Measurements from ENCODE around the gene AGAP9.
"Not testable (repeated sequence)": the region's sequence is repeated elsewhere in the genome, so short reads cannot be mapped to it uniquely, and the experiment has no call there.

AGAP9 gene

GRCh38 chr10:47485943-47486342, 37.5 kb downstream of the AGAP9 start:
- DNase-seq (ENCODE audit: low read depth) = not testable (repeated sequence)

GRCh38 chr10:47484786-47485185, 38.7 kb downstream of the AGAP9 start:
- not testable (repeated sequence) for DNase-seq (ENCODE audit: low read depth)

- DNase-seq (ENCODE audit: low read depth) = not testable (repeated sequence)
Observed at GRCh38 chr10:47483923-47484322, 39.5 kb downstream of the AGAP9 start, which contains the start of gene ANXA8. ANXA8 (minus strand) TSS chr10:47484115; CDS start chr10:47483933, 182 bp downstream.

- DNase-seq (ENCODE audit: low read depth) = not testable (repeated sequence)
Observed at GRCh38 chr10:47482367-47482766, 41.1 kb downstream of the AGAP9 start.

GRCh38 chr10:47481768-47482181, 41.7 kb downstream of the AGAP9 start:
- DNase-seq (ENCODE audit: low read depth) = not testable (repeated sequence)

GRCh38 chr10:47481182-47481766, 42.2 kb downstream of the AGAP9 start:
- DNase-seq (ENCODE audit: low read depth) = not testable (repeated sequence)

- not testable (repeated sequence) for DNase-seq (ENCODE audit: low read depth)
Observed at GRCh38 chr10:47480133-47480532, 43.3 kb downstream of the AGAP9 start.

- not testable (repeated sequence) for DNase-seq (ENCODE audit: low read depth)
Observed at GRCh38 chr10:47478114-47478513, 45.3 kb downstream of the AGAP9 start.

- not testable (repeated sequence) for DNase-seq (ENCODE audit: low read depth)
Observed at GRCh38 chr10:47477078-47477477, 46.4 kb downstream of the AGAP9 start.

- DNase-seq (ENCODE audit: low read depth) = not testable (repeated sequence)
Observed at GRCh38 chr10:47475101-47475500, 48.3 kb downstream of the AGAP9 start.

- not testable (repeated sequence) for DNase-seq (ENCODE audit: low read depth)
Observed at GRCh38 chr10:47473516-47473915, 49.9 kb downstream of the AGAP9 start.

GRCh38 chr10:47472647-47473046, 50.8 kb downstream of the AGAP9 start:
- DNase-seq (ENCODE audit: low read depth) = not testable (repeated sequence)

- not testable (repeated sequence) for DNase-seq (ENCODE audit: low read depth)
Observed at GRCh38 chr10:47472072-47472471, 51.4 kb downstream of the AGAP9 start.

GRCh38 chr10:47468731-47469528, 54.5 kb downstream of the AGAP9 start:
- DNase-seq (ENCODE audit: low read depth) = not testable (repeated sequence)

GRCh38 chr10:47467957-47468356, 55.5 kb downstream of the AGAP9 start:
- not testable (repeated sequence) for DNase-seq (ENCODE audit: low read depth)

GRCh38 chr10:47467458-47467857, 56.0 kb downstream of the AGAP9 start:
- not testable (repeated sequence) for DNase-seq (ENCODE audit: low read depth)

- not testable (repeated sequence) for DNase-seq (ENCODE audit: low read depth)
Observed at GRCh38 chr10:47465216-47465917, 58.1 kb downstream of the AGAP9 start.

- not testable (repeated sequence) for DNase-seq (ENCODE audit: low read depth)
Observed at GRCh38 chr10:47462577-47463358, 60.7 kb downstream of the AGAP9 start.

- DNase-seq (ENCODE audit: low read depth) = not testable (repeated sequence)
Observed at GRCh38 chr10:47461261-47461687, 62.2 kb downstream of the AGAP9 start.

GRCh38 chr10:47458466-47459154, 64.8 kb downstream of the AGAP9 start:
- DNase-seq (ENCODE audit: low read depth) = no peak

GRCh38 chr10:47457826-47458225, 65.6 kb downstream of the AGAP9 start:
- no peak for DNase-seq (ENCODE audit: low read depth)

Data from CMK (cell line).